GM12892 (cell line): ENCODE data around the gene GCC2.
"Not testable (repeated sequence)": the region's sequence is repeated elsewhere in the genome, so short reads cannot be mapped to it uniquely, and the experiment has no call there.

Source experiments
- DNase-seq: peaks from one replicate; pipeline ENCODE4 v3.0.0; 2011; ENCODE audit not compliant: insufficient read length
- FAIRE-seq: peaks from 2 replicates; lab custom pipeline; 2011; peaks lifted over from hg19 to GRCh38; lab: Jason Lieb, UNC
- POLR2A ChIP-seq: IDR thresholded peaks from 2 replicates; pipeline ENCODE4 v1.6.1; 2011; ENCODE audit warnings: low read depth, low read length, control low read depth
- POLR2AphosphoS5 ChIP-seq: IDR thresholded peaks from 2 replicates; pipeline ENCODE4 v1.6.1; 2011; ENCODE audit warnings: low read depth, low read length, control low read depth
- TAF1 ChIP-seq: IDR thresholded peaks from 2 replicates; pipeline ENCODE4 v1.6.1; 2011; ENCODE audit warnings: low read depth, mild to moderate bottlenecking, control low read depth, low read length, borderline replicate concordance

The GCC2 gene

GRCh38 chr2:108555572-108555971 is 106.6 kb downstream of the GCC2 start:
- DNase-seq (no peak), FAIRE-seq (no peak)
- TF ChIP-seq POLR2AphosphoS5: no peak
- TF ChIP-seq TAF1: no peak
- no peak for TF ChIP-seq POLR2A

DNA sequence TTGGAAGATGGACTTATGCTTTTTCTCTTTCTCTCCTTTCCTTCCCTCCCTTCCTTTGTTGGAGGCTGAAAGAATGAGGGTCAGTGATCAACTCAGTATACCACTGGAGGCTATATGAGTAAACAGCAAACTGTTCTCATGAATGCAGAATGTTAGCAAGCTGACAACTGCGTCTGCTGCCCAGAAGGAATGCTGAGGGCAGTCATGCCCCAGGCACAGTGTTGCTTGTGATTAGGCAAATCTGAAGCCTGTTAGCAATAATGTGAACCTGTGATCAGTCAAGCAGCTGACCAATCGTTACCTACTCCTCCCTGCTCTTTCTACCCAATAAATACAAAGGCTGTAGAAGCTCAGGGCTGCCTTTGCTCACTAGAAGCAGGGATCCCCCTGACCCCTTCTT is 107.6 kb downstream of the GCC2 start:
- FAIRE-seq: not testable (repeated sequence)

More for the DNA sequence above, 107.6 kb downstream of the GCC2 start:
- not testable (repeated sequence) for DNase-seq
